ENCODE measurements around the gene TAF11. TPM values are rescaled to one million over a fixed set of nuclear protein-coding genes. Genes with fewer than 3 reads are reported as not detected.

TAF11 gene
- total and polyA plus RNA-seq, 4 donors = 7.3 to 16.0 (median 12.1) TPM

GRCh38 chr6:34909320-34909883 is 21.6 kb upstream of the TAF11 start:
- H3K9me3 ChIP-seq (ENCODE audit: control insufficient read depth in 4 of 4, low read length in 3 of 4) = no peaks in the 10 kb centered on the region
- peaks cover 0 to 4% (median 0%) of the 10 kb centered on the region in 4 donors for H3K4me1 ChIP-seq (ENCODE audit: control insufficient read depth in 4 of 4, insufficient read depth in 4 of 4, low read length in 3 of 4)
- H3K27ac ChIP-seq (ENCODE audit: low read depth in 1 of 2, low read length in 2 of 2) = no peak overlapping the region
- no peak for TF ChIP-seq YY1 (IDR thresholded peaks at IDR 0.05)
- no peak for TF ChIP-seq NR2F2 (IDR thresholded peaks at IDR 0.05)
- TF ChIP-seq ATF3 (IDR thresholded peaks at IDR 0.05) = no peak
- no peak for TF ChIP-seq HNF4G (IDR thresholded peaks at IDR 0.05)
- H3K4me3 ChIP-seq (ENCODE audit: low read depth in 1 of 3, low read length in 3 of 3) = no peak overlapping the region
- no peak overlapping the region for H3K9ac ChIP-seq (ENCODE audit: low read depth in 1 of 2, low read length in 2 of 2)
- no peak for DNase-seq (ENCODE audit: low spot score)
- 91% methylated on average over 6 of the region's 6 CpGs for WGBS
- H3K36me3 ChIP-seq (ENCODE audit: control insufficient read depth in 4 of 4, insufficient read depth in 3 of 4, low read depth in 1 of 4, low read length in 3 of 4) = no peaks in the 10 kb centered on the region
- H3K27me3 ChIP-seq (ENCODE audit: control insufficient read depth in 4 of 4, insufficient read depth in 4 of 4, low read length in 3 of 4) = no peaks in the 10 kb centered on the region

GRCh38 chr6:34908194-34908593 is 20.4 kb upstream of the TAF11 start:
- no peak overlapping the region for H3K27ac ChIP-seq (ENCODE audit: low read depth in 1 of 2, low read length in 2 of 2)
- H3K4me1 ChIP-seq (ENCODE audit: control insufficient read depth in 4 of 4, insufficient read depth in 4 of 4, low read length in 3 of 4) = peaks cover 0 to 4% (median 0%) of the 10 kb centered on the region in 4 donors
- DNase-seq (ENCODE audit: low spot score) = no peak
- no peaks in the 10 kb centered on the region for H3K9me3 ChIP-seq (ENCODE audit: control insufficient read depth in 4 of 4, low read length in 3 of 4)
- no peaks in the 10 kb centered on the region for H3K36me3 ChIP-seq (ENCODE audit: control insufficient read depth in 4 of 4, insufficient read depth in 3 of 4, low read depth in 1 of 4, low read length in 3 of 4)
- TF ChIP-seq REST (IDR thresholded peaks at IDR 0.05) = no peak
- no peak overlapping the region for H3K4me3 ChIP-seq (ENCODE audit: low read depth in 1 of 3, low read length in 3 of 3)
- WGBS = 98% methylated on average over 3 of the region's 3 CpGs
- H3K9ac ChIP-seq (ENCODE audit: low read depth in 1 of 2, low read length in 2 of 2) = no peak overlapping the region
- H3K27me3 ChIP-seq (ENCODE audit: control insufficient read depth in 4 of 4, insufficient read depth in 4 of 4, low read length in 3 of 4) = no peaks in the 10 kb centered on the region

- H3K9me3 ChIP-seq (ENCODE audit: control insufficient read depth in 4 of 4, low read length in 3 of 4) = no peaks in the 10 kb centered on the region
- no peak overlapping the region for H3K9ac ChIP-seq (ENCODE audit: low read depth in 1 of 2, low read length in 2 of 2)
- 90% methylated on average over 2 of the region's 2 CpGs for WGBS
- DNase-seq (ENCODE audit: low spot score) = no peak
- no peaks in the 10 kb centered on the region for H3K27me3 ChIP-seq (ENCODE audit: control insufficient read depth in 4 of 4, insufficient read depth in 4 of 4, low read length in 3 of 4)
- H3K27ac ChIP-seq (ENCODE audit: low read depth in 1 of 2, low read length in 2 of 2) = no peak overlapping the region
- TF ChIP-seq YY1 (IDR thresholded peaks at IDR 0.05) (no peak), REST (IDR thresholded peaks at IDR 0.05) (no peak), CTCF (IDR thresholded peaks at IDR 0.05; ENCODE audit: low read depth, low read length, missing input control) (no peak), FOXA1 (IDR thresholded peaks at IDR 0.05) (no peak), SP1 (IDR thresholded peaks at IDR 0.05) (no peak), ATF3 (IDR thresholded peaks at IDR 0.05) (no peak), EGR1 (IDR thresholded peaks at IDR 0.05; ENCODE audit: low read depth in 2 of 2) (no peak), ZBTB33 (IDR thresholded peaks at IDR 0.05) (no peak), HNF4G (IDR thresholded peaks at IDR 0.05) (no peak), RAD21 (IDR thresholded peaks at IDR 0.05) (no peak)
- peaks cover 0 to 4% (median 1%) of the 10 kb centered on the region in 4 donors for H3K4me1 ChIP-seq (ENCODE audit: control insufficient read depth in 4 of 4, insufficient read depth in 4 of 4, low read length in 3 of 4)
- no peaks in the 10 kb centered on the region for H3K36me3 ChIP-seq (ENCODE audit: control insufficient read depth in 4 of 4, insufficient read depth in 3 of 4, low read depth in 1 of 4, low read length in 3 of 4)
- H3K4me3 ChIP-seq (ENCODE audit: low read depth in 1 of 3, low read length in 3 of 3) = no peak overlapping the region
These were observed 19.0 kb upstream of the TAF11 start for GRCh38 chr6:34906826-34907225.

Measured in liver (tissue), 9 donors.